Measurements from ENCODE around the gene MT2A.

GRCh38 chr16:56616608-56617211 lies 8.3 kb downstream of the MT2A start:
- TF ChIP-seq CTCF (IDR thresholded peaks at IDR 0.05 in 8 of 11, conservative IDR thresholded peaks at IDR 0.05 in 3 of 11) (no peak), POLR2A (IDR thresholded peaks at IDR 0.05) (no peak)
